SK-N-SH (cell line): Measurements from ENCODE around the gene RNU1-2. TPM values are rescaled to one million over a fixed set of nuclear protein-coding genes. Genes with fewer than 3 reads are reported as not detected.
A peak's percentile ranks its signal among the peaks of the same experiment; 100 is the strongest.

Source experiments
- CTCF ChIA-PET: fragments of 300-600, 350-600 bp; formaldehyde crosslinking; extraction: SDS; loops from one replicate; lab custom pipeline; 2021; lab: Yijun Ruan, JAX
- POLR2A ChIA-PET: fragments of 350-600 bp; sonication (Branson Sonifier 250); formaldehyde crosslinking; extraction: SDS; loops from one replicate; lab custom pipeline; 2020; ENCODE audit warnings: antibody characterized with exemption, inconsistent platforms; lab: Yijun Ruan, JAX
- DNase-seq: peaks from one replicate; pipeline ENCODE4 v3.0.0; 2012
- H2AFZ ChIP-seq: fragments of 200-600 bp; sonication (generic); 2 replicates; pipeline ENCODE4 v1.8.1; 2016; ENCODE audit warnings: antibody characterized with exemption, mild to moderate bottlenecking, low read depth
- H3F3A ChIP-seq: fragments of 200-600 bp; sonication (generic); replicated peaks from 2 replicates; pipeline ENCODE3; 2016; ENCODE audit warnings: antibody characterized with exemption, mild to moderate bottlenecking; ENCODE audit not compliant: insufficient read depth
- H3K27ac ChIP-seq, 2 experiments: fragments of 200-500 bp in 1 of 2; fragments of 200-600 bp in 1 of 2; sonication (Bioruptor generic) in 1 of 2; sonication (generic), shearing (Covaris generic) in 1 of 2; 2 replicates each; pipeline versions ENCODE4 v1.5.1 to v1.6.1; 2014 to 2016; ENCODE audit warnings: low read depth in 2 of 2, inconsistent platforms in 1 of 2, low read length in 1 of 2, mild to moderate bottlenecking in 1 of 2, mixed read lengths in 1 of 2
- H3K27me3 ChIP-seq: fragments of 200-600 bp; sonication (generic), shearing (Covaris generic); 2 replicates; pipeline ENCODE4 v1.6.1; 2016; ENCODE audit warnings: mixed run types; ENCODE audit not compliant: insufficient read depth
- H3K36me3 ChIP-seq, 2 experiments: fragments of 200-500 bp in 1 of 2; fragments of 200-600 bp in 1 of 2; sonication (Bioruptor generic) in 1 of 2; sonication (generic) in 1 of 2; replicated peaks in 1 of 2; 2 replicates each; pipeline versions ENCODE3 to v1.5.1; 2014 to 2016; ENCODE audit warnings: low read length in 1 of 2, mild to moderate bottlenecking in 1 of 2; ENCODE audit not compliant: insufficient read depth in 2 of 2, control insufficient read depth in 1 of 2
- H3K4me1 ChIP-seq, 2 experiments: fragments of 200-500 bp in 1 of 2; fragments of 200-600 bp in 1 of 2; sonication (Bioruptor generic) in 1 of 2; sonication (generic), shearing (Covaris generic) in 1 of 2; 2 replicates each; pipeline versions ENCODE4 v1.5.1 to v1.6.1; 2014 to 2016; ENCODE audit warnings: low read depth in 1 of 2, low read length in 1 of 2, mixed run types in 1 of 2; ENCODE audit not compliant: insufficient read depth in 2 of 2, control insufficient read depth in 1 of 2
- H3K4me2 ChIP-seq: fragments of 200-600 bp; sonication (generic), shearing (Covaris generic); 2 replicates; pipeline ENCODE4 v1.6.1; 2017; ENCODE audit warnings: mixed run types
- H3K4me3 ChIP-seq, 2 experiments: fragments of 200-500 bp in 1 of 2; fragments of 200-600 bp in 1 of 2; sonication (Bioruptor generic) in 1 of 2; sonication (generic), shearing (Covaris generic) in 1 of 2; 2 replicates each; pipeline versions ENCODE4 v1.5.1 to v1.8.1; 2014 to 2016; ENCODE audit warnings: low read depth in 2 of 2, inconsistent platforms in 1 of 2, low read length in 1 of 2, mild to moderate bottlenecking in 1 of 2, mixed read lengths in 1 of 2, moderate library complexity in 1 of 2
- H3K79me2 ChIP-seq: fragments of 200-600 bp; sonication (generic); 2 replicates; pipeline ENCODE4 v1.8.1; 2017; ENCODE audit warnings: mild to moderate bottlenecking; ENCODE audit not compliant: insufficient read depth
- H3K9ac ChIP-seq: fragments of 200-600 bp; sonication (generic); 2 replicates; pipeline ENCODE4 v1.6.1; 2017; ENCODE audit warnings: mixed run types
- H3K9me2 ChIP-seq: fragments of 200-600 bp; sonication (generic); 2 replicates; pipeline ENCODE4 v1.6.1; 2017; ENCODE audit warnings: mixed run types
- H3K9me3 ChIP-seq: fragments of 200-600 bp; sonication (generic); 2 replicates; pipeline ENCODE4 v1.6.1; 2017; ENCODE audit warnings: mixed run types, mild to moderate bottlenecking, moderate library complexity
- H4K20me1 ChIP-seq: fragments of 200-600 bp; sonication (generic); 2 replicates; pipeline ENCODE4 v1.6.1; 2017; ENCODE audit warnings: mild to moderate bottlenecking, mixed run types; ENCODE audit not compliant: insufficient read depth
- CHD2 ChIP-seq: fragments of 150-350 bp; IDR thresholded peaks from 2 replicates; pipeline ENCODE4 v1.6.1; 2018; ENCODE audit warnings: low read length; ENCODE audit not compliant: partially characterized antibody
- ELF1 ChIP-seq: IDR thresholded peaks from 2 replicates; pipeline ENCODE4 v1.4.0; 2012
- EZH2phosphoT487 ChIP-seq: fragments of 200-600 bp; sonication (generic); IDR thresholded peaks from 2 replicates; pipeline ENCODE4 v1.6.1; 2017; ENCODE audit warnings: low read depth, mixed run types, mild to moderate bottlenecking, antibody characterized with exemption, moderate library complexity, borderline replicate concordance
- FOSL2 ChIP-seq: IDR thresholded peaks from 2 replicates; pipeline ENCODE4 v1.4.0; 2012; ENCODE audit warnings: low read depth, mild to moderate bottlenecking, moderate library complexity, borderline replicate concordance
- FOXJ3 ChIP-seq: sonication (generic); formaldehyde crosslinking; IDR thresholded peaks from 2 replicates; pipeline ENCODE4 v1.5.1; 2020; ENCODE audit warnings: mild to moderate bottlenecking, missing genetic modification reagents
- FOXM1 ChIP-seq: IDR thresholded peaks from 2 replicates; pipeline ENCODE4 v1.4.0; 2012; ENCODE audit warnings: low read depth, mild to moderate bottlenecking
- GABPA ChIP-seq: IDR thresholded peaks from 2 replicates; pipeline ENCODE4 v1.4.0; 2012; ENCODE audit warnings: low read depth, mild to moderate bottlenecking
- IRF3 ChIP-seq: fragments of 150-350 bp; IDR thresholded peaks from 2 replicates; pipeline ENCODE4 v1.6.1; 2016; ENCODE audit warnings: mild to moderate bottlenecking, low read depth, low read length
- JUND ChIP-seq: IDR thresholded peaks from 2 replicates; pipeline ENCODE4 v1.4.0; 2012
- POLR2AphosphoS5 ChIP-seq: IDR thresholded peaks from 2 replicates; pipeline ENCODE4 v1.6.1; 2012; ENCODE audit warnings: low read depth, low read length
- RAD21 ChIP-seq: IDR thresholded peaks from 2 replicates; pipeline ENCODE4 v1.6.1; 2012; ENCODE audit warnings: mild to moderate bottlenecking, low read length
- RCOR1 ChIP-seq: fragments of 150-350 bp; IDR thresholded peaks from 2 replicates; pipeline ENCODE4 v1.6.1; 2017; ENCODE audit warnings: antibody characterized with exemption, low read length
- RXRA ChIP-seq: IDR thresholded peaks from 2 replicates; pipeline ENCODE4 v1.4.0; 2012; ENCODE audit warnings: low read depth, mild to moderate bottlenecking, borderline replicate concordance
- TAF1 ChIP-seq: IDR thresholded peaks from 2 replicates; pipeline ENCODE4 v1.6.1; 2012; ENCODE audit warnings: low read depth, mild to moderate bottlenecking, low read length, moderate library complexity, borderline replicate concordance
- TCF12 ChIP-seq: IDR thresholded peaks from 2 replicates; pipeline ENCODE4 v1.4.0; 2012
- WGBS: methylation state at CpG from one replicate; pipeline ENCODE4 v1.1.6; 2017; ENCODE audit warnings: low lambda C conversion rate; 5-methylcytosine and 5-hydroxymethylcytosine counted together
- polyA plus RNA-seq, 3 experiments: library from polyadenylated mRNA; depleted of rRNA; stranded (reverse); fragments of >200 nt; gene quantifications; 2 replicates each; pipeline ENCODE4 v1.2.3, GENCODE V29; 2012

Gene RNU1-2
- polyA plus RNA-seq, 1 of the 3 experiments (the other 2 are of a cell fraction) = not detected

DNA sequence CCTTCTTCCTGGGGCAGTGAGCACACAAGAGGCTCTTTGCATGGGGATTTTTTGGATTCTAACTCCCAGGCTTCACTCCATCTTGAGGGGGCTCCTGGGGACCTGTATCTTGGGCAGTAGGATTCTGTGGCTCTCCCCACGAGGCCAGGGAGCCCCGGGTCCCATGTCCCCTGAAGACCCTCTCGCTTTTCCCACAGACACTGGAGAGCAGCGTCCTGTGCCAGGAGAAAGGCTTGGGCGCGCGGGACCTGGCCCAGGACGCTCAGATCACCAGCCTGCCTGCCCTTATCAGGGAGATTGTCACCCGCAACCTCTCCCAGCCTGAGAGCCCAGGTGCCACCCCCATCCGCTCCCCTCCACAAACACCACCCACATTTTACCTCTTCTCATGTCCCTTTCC is 26.7 kb downstream of the RNU1-2 start:
- DNase-seq = peak; percentile 52
- CTCF ChIA-PET = interaction anchor here (0.7 to 2.5 kb wide), 4 partner anchors 8 to 38 kb away, joined by 4 to 6 read pairs (median 5); no protein-coding TSS in a partner anchor
- H3K36me3 ChIP-seq = no peaks in the 10 kb centered on the region
- H3K4me2 ChIP-seq = no peak overlapping the region
- no peak overlapping the region; a peak in 1 of 4 replicates for H3K4me3 ChIP-seq
- H3K79me2 ChIP-seq = no peaks in the 10 kb centered on the region
- no peaks in the 10 kb centered on the region for H3K27me3 ChIP-seq
- peaks cover 6 to 30% of the 10 kb centered on the region in 2 experiments; a peak in 2 of 4 replicates for H3K4me1 ChIP-seq
- H3F3A ChIP-seq = no peaks in the 10 kb centered on the region
- H3K9me3 ChIP-seq = no peaks in the 10 kb centered on the region
- no peaks in the 10 kb centered on the region for H3K9me2 ChIP-seq
- POLR2A ChIA-PET = interaction anchor here (1.2 kb wide), 1 partner anchor 17 kb away, joined by 3 read pairs; no protein-coding TSS in a partner anchor
- TF ChIP-seq JUND (no peak), TCF12 (no peak), EZH2phosphoT487 (no peak), RXRA (no peak), CHD2 (no peak), FOXJ3 (no peak), FOXM1 (no peak), ELF1 (no peak), GABPA (no peak), RCOR1 (no peak), TAF1 (no peak), POLR2AphosphoS5 (no peak), RAD21 (no peak)
- H3K27ac ChIP-seq = no peak overlapping the region
- H2AFZ ChIP-seq = no peak overlapping the region
- H3K9ac ChIP-seq = no peak overlapping the region
- H4K20me1 ChIP-seq = no peaks in the 10 kb centered on the region
- 73% methylated on average over 5 of the region's 10 CpGs for WGBS

DNA sequence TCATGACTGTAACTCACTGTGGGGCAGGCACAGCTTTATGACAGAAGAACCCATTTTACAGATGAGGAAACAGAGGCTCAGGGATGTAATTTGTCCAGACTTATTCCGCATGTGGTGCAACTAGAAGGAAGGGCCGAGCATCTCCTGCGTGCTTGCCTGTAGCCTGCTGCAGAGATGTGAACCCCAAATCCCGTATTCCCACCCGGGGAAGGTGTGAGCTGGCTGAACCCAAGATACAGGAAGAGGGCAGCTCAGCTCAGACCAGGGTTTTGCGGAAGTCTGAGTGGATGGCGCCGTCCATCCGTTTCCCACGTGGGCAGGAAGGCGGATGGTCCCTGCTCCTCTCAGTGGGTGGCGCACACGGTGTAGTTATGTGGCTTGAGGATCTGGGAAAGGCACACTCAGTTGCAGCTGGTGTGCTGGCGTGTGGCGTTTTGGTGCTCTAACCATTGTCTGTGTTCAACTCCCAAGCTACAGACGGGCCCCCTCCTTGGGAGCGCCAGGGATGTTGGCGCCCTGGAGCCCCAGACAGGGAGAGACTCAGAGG is 27.2 kb downstream of the RNU1-2 start:
- H3K79me2 ChIP-seq = no peaks in the 10 kb centered on the region
- H3K27me3 ChIP-seq = no peaks in the 10 kb centered on the region
- no peaks in the 10 kb centered on the region for H3K36me3 ChIP-seq
- H3K27ac ChIP-seq = no peak overlapping the region
- no peak overlapping the region for H3K9ac ChIP-seq
- H3F3A ChIP-seq = no peaks in the 10 kb centered on the region
- H3K4me3 ChIP-seq = no peak overlapping the region
- H2AFZ ChIP-seq = no peak overlapping the region
- peak; percentile 58 for DNase-seq
- 91% methylated on average over 18 of the region's 18 CpGs for WGBS
- H4K20me1 ChIP-seq = no peaks in the 10 kb centered on the region
- H3K9me3 ChIP-seq = no peaks in the 10 kb centered on the region
- no peaks in the 10 kb centered on the region for H3K9me2 ChIP-seq
- TF ChIP-seq EZH2phosphoT487 (no peak), FOSL2 (no peak), RAD21 (no peak), IRF3 (no peak), GABPA (no peak), TAF1 (no peak)
- CTCF ChIA-PET = interaction anchor here (0.8 to 2.5 kb wide), 4 partner anchors 12 to 302 kb away, joined by 3 to 6 read pairs (median 5); no protein-coding TSS in a partner anchor
- POLR2A ChIA-PET = interaction anchor here (1.2 kb wide), 1 partner anchor 17 kb away, joined by 3 read pairs; no protein-coding TSS in a partner anchor
- peaks cover 6 to 35% of the 10 kb centered on the region in 2 experiments; a peak in 2 of 4 replicates for H3K4me1 ChIP-seq
- no peak overlapping the region for H3K4me2 ChIP-seq
